ENCODE results near the gene CARF. TPM values are rescaled to one million over a fixed set of nuclear protein-coding genes. Genes with fewer than 3 reads are reported as not detected.

CARF gene
- total RNA-seq, 2 experiments from 2014 or later: 14.7 to 17.5 TPM

- Histone ChIP-seq H3K9me2 (ENCODE audit: insufficient read depth, low read length) (no peaks in the 10 kb centered on the region; the same call in 1 of the 2 replicates), H4K20me1 (ENCODE audit: insufficient read depth, low read length) (no peaks in the 10 kb centered on the region), H3K79me2 (ENCODE audit: insufficient read depth, low read depth, low read length) (no peaks in the 10 kb centered on the region), H3K9me3 (ENCODE audit: low read length) (peaks cover 6% of the 10 kb centered on the region; the same call in 1 of the 2 replicates), H3K4me2 (ENCODE audit: low read length) (no peak overlapping the region), H3K4me3 (ENCODE audit: low read depth, low read length, poor library complexity, severe bottlenecking) (no peak overlapping the region), H3K4me1 (ENCODE audit: insufficient read depth, low read length, poor library complexity, severe bottlenecking) (no peaks in the 10 kb centered on the region), H2AFZ (ENCODE audit: low read length) (no peak overlapping the region), H3K36me3 (ENCODE audit: insufficient read depth, low read length) (no peaks in the 10 kb centered on the region), H3K27ac (ENCODE audit: low read depth, low read length, poor library complexity, severe bottlenecking) (no peak overlapping the region)
- no TSS peak for BruUV-seq (replicated peaks)
- ChIA-PET CTCF (ENCODE audit: unreplicated experiment) (no interaction called here), POLR2A (interaction anchor here (0.6 to 0.7 kb wide), 3 partner anchors 298 to 531 kb away, joined by 3 to 4 read pairs (median 3); no protein-coding TSS in a partner anchor)
- no peak for DNase-seq (ENCODE audit: low spot score)
- TF ChIP-seq CTCF (conservative IDR thresholded peaks at IDR 0.05; ENCODE audit: low read length) (no peak), EZH2phosphoT487 (IDR thresholded peaks at IDR 0.05; ENCODE audit: borderline replicate concordance, low read depth, low read length) (no peak)
- intact Hi-C loops (cut with micrococcal nuclease; ENCODE audit: unreplicated experiment): no loop called here
Observed at GRCh38 chr2:202941771-202942170, 29.7 kb downstream of the CARF start.

- no peak overlapping the region for H3K27ac ChIP-seq (ENCODE audit: low read depth, low read length, poor library complexity, severe bottlenecking)
- POLR2A ChIA-PET: interaction anchor here (0.6 kb wide), 1 partner anchor 221 kb away, joined by 5 read pairs; no protein-coding TSS in a partner anchor
- no peak overlapping the region for H3K4me2 ChIP-seq (ENCODE audit: low read length)
- no peak for DNase-seq (ENCODE audit: low spot score)
- no peaks in the 10 kb centered on the region for H3K36me3 ChIP-seq (ENCODE audit: insufficient read depth, low read length)
- H2AFZ ChIP-seq (ENCODE audit: low read length): no peak overlapping the region
- no TSS peak for BruUV-seq (replicated peaks)
- H3K4me1 ChIP-seq (ENCODE audit: insufficient read depth, low read length, poor library complexity, severe bottlenecking): no peaks in the 10 kb centered on the region
- CTCF ChIA-PET (ENCODE audit: unreplicated experiment): no interaction called here
- intact Hi-C loops (cut with micrococcal nuclease; ENCODE audit: unreplicated experiment): no loop called here
- H3K9me3 ChIP-seq (ENCODE audit: low read length): peaks cover 6% of the 10 kb centered on the region; the same call in 1 of the 2 replicates
- H3K4me3 ChIP-seq (ENCODE audit: low read depth, low read length, poor library complexity, severe bottlenecking): no peak overlapping the region
- no peaks in the 10 kb centered on the region for H3K79me2 ChIP-seq (ENCODE audit: insufficient read depth, low read depth, low read length)
- no peaks in the 10 kb centered on the region for H4K20me1 ChIP-seq (ENCODE audit: insufficient read depth, low read length)
- TF ChIP-seq CTCF (conservative IDR thresholded peaks at IDR 0.05; ENCODE audit: low read length) (no peak), EZH2phosphoT487 (IDR thresholded peaks at IDR 0.05; ENCODE audit: borderline replicate concordance, low read depth, low read length) (no peak)
- H3K9me2 ChIP-seq (ENCODE audit: insufficient read depth, low read length): no peaks in the 10 kb centered on the region; the same call in 1 of the 2 replicates
Observed at GRCh38 chr2:202944408-202944807, 32.3 kb downstream of the CARF start.

GRCh38 chr2:202944816-202945215, 32.7 kb downstream of the CARF start:
- Histone ChIP-seq H4K20me1 (ENCODE audit: insufficient read depth, low read length) (no peaks in the 10 kb centered on the region), H3K27ac (ENCODE audit: low read depth, low read length, poor library complexity, severe bottlenecking) (no peak overlapping the region), H3K9me3 (ENCODE audit: low read length) (peaks cover 6% of the 10 kb centered on the region; the same call in 1 of the 2 replicates), H3K9me2 (ENCODE audit: insufficient read depth, low read length) (no peaks in the 10 kb centered on the region; the same call in 1 of the 2 replicates), H3K4me3 (ENCODE audit: low read depth, low read length, poor library complexity, severe bottlenecking) (no peak overlapping the region), H2AFZ (ENCODE audit: low read length) (no peak overlapping the region), H3K79me2 (ENCODE audit: insufficient read depth, low read depth, low read length) (no peaks in the 10 kb centered on the region), H3K4me1 (ENCODE audit: insufficient read depth, low read length, poor library complexity, severe bottlenecking) (no peaks in the 10 kb centered on the region), H3K36me3 (ENCODE audit: insufficient read depth, low read length) (no peaks in the 10 kb centered on the region), H3K4me2 (ENCODE audit: low read length) (no peak overlapping the region)
- ChIA-PET CTCF (ENCODE audit: unreplicated experiment) (no interaction called here), POLR2A (interaction anchor here (0.6 kb wide), 1 partner anchor 221 kb away, joined by 5 read pairs; no protein-coding TSS in a partner anchor)
- TF ChIP-seq EZH2phosphoT487 (IDR thresholded peaks at IDR 0.05; ENCODE audit: borderline replicate concordance, low read depth, low read length) (no peak), CTCF (conservative IDR thresholded peaks at IDR 0.05; ENCODE audit: low read length) (no peak)
- no TSS peak for BruUV-seq (replicated peaks)
- intact Hi-C loops (cut with micrococcal nuclease; ENCODE audit: unreplicated experiment): no loop called here
- DNase-seq (ENCODE audit: low spot score): no peak
